Prostate gland (tissue), 2 donors: ENCODE measurements around the gene ZNF565. TPM values are rescaled to one million over a fixed set of nuclear protein-coding genes. Genes with fewer than 3 reads are reported as not detected.
"Not testable (repeated sequence)": the region's sequence is repeated elsewhere in the genome, so short reads cannot be mapped to it uniquely, and the experiment has no call there.

Experiments used
- DNase-seq: peaks from one replicate; pipeline ENCODE4 v3.0.0-alpha.2; 2019; ENCODE audit warnings: low spot score
- H3K27ac ChIP-seq, 2 donors: fragments of 200-600 bp; sonication (generic); 2 replicates each; pipeline ENCODE4 v1.5.1; 2017 to 2019
- H3K27me3 ChIP-seq: fragments of 200-600 bp; sonication (generic); replicated peaks from 2 replicates; pipeline ENCODE4 v1.5.1; 2019; ENCODE audit not compliant: insufficient read depth
- H3K36me3 ChIP-seq, 2 donors: fragments of 200-600 bp; sonication (generic); 1 replicate in 1 of 2; 2 replicates in 1 of 2; pipeline versions ENCODE4 v1.5.1 to v1.8.1; 2017 to 2019
- H3K4me1 ChIP-seq: fragments of 200-600 bp; sonication (generic); replicated peaks from 2 replicates; pipeline ENCODE4 v1.5.1; 2019
- H3K4me3 ChIP-seq, 2 donors: fragments of 200-600 bp; sonication (generic); 2 replicates each; pipeline ENCODE4 v1.5.1; 2017 to 2019
- H3K9me3 ChIP-seq: fragments of 200-600 bp; sonication (generic); 2 replicates; pipeline ENCODE4 v1.5.1; 2017
- CTCF ChIP-seq, 4 experiments: fragments of 200-600 bp in 2 of 4; fragments of 450-650 bp in 2 of 4; sonication (generic) in 2 of 4; IDR thresholded peaks; 1 replicate in 3 of 4; 2 replicates in 1 of 4; pipeline ENCODE4 v1.5.1; 2016 to 2019; ENCODE audit warnings: antibody characterized with exemption in 4 of 4, mild to moderate bottlenecking in 2 of 4, moderate library complexity in 2 of 4
- POLR2A ChIP-seq: fragments of 450-650 bp; IDR thresholded peaks from one replicate; pipeline ENCODE4 v1.6.1; 2016; ENCODE audit warnings: antibody characterized with exemption, mild to moderate bottlenecking
- POLR2AphosphoS5 ChIP-seq: sonication (generic); formaldehyde crosslinking; IDR thresholded peaks from one replicate; pipeline ENCODE4 v1.6.1; 2017; ENCODE audit warnings: antibody characterized with exemption
- WGBS: methylation state at CpG from one replicate; pipeline ENCODE4 v1.1.5; 2018; 5-methylcytosine and 5-hydroxymethylcytosine counted together
- intact Hi-C: fragments of 100-400 bp; cut with DNase I; formaldehyde crosslinking; loops from one replicate; pipeline ENCODE4 v1.14.2; 2022
- small RNA-seq, 2 donors: library from RNA; depleted of rRNA; stranded (forward); fragments of <200 nt; gene quantifications; one replicate each; pipeline ENCODE3, GENCODE V24; 2016
- total RNA-seq, 2 donors: library from RNA; depleted of rRNA; stranded (reverse); fragments of >200 nt; gene quantifications; one replicate each; pipeline ENCODE4 v1.1.0, GENCODE V29; 2016

The ZNF565 gene
- total RNA-seq, 2 donors from 2014 or later: 3.6 to 6.4 TPM

- 1% methylated on average over 55 of the region's 75 CpGs for WGBS
- Histone ChIP-seq H3K4me1 (peaks cover 12% of the 10 kb centered on the region), H3K9me3 (no peaks in the 10 kb centered on the region), H3K27ac (peak within 1 kb of the TSS; percentile 92 to 96), H3K4me3 (peak within 1 kb of the TSS; percentile 59 to 87), H3K36me3 (peaks cover 3 to 6% of the 10 kb centered on the region in 2 donors), H3K27me3 (no peaks in the 10 kb centered on the region)
- intact Hi-C loops: no loop called here
- DNase-seq: peak; percentile 97
- peak in 1 of 4 experiments; percentile 5 for TF ChIP-seq CTCF (IDR thresholded peaks at IDR 0.05)
- peak; percentile 94 for TF ChIP-seq POLR2AphosphoS5
- peak; percentile 98 for TF ChIP-seq POLR2A
Observed at GRCh38 chr19:36139473-36140303, 74.8 kb downstream of the ZNF565 start, which contains the start of gene CAPNS1. TSS of gene CAPNS1 (plus strand) at chr19:36140066. CDS start at chr19:36141012, 946 bp downstream.

GRCh38 chr19:36139120-36139472, 75.4 kb downstream of the ZNF565 start:
- Histone ChIP-seq H3K4me1 (peaks cover 12% of the 10 kb centered on the region), H3K27me3 (no peaks in the 10 kb centered on the region), H3K27ac (peak overlapping the region; percentile 92 to 96), H3K9me3 (no peaks in the 10 kb centered on the region), H3K36me3 (peaks cover 3 to 6% of the 10 kb centered on the region in 2 donors), H3K4me3 (peak overlapping the region; percentile 59 to 87)
- 63% methylated on average over 7 of the region's 7 CpGs for WGBS
- intact Hi-C loops: no loop called here
- TF ChIP-seq POLR2AphosphoS5: no peak
- no peak for TF ChIP-seq POLR2A
- no peak for TF ChIP-seq CTCF (IDR thresholded peaks at IDR 0.05)
- DNase-seq: no peak

GRCh38 chr19:36136964-36137686, 77.3 kb downstream of the ZNF565 start:
- DNase-seq: peak; percentile 86
- intact Hi-C loops: no loop called here
- H3K4me3 ChIP-seq: no peak overlapping the region

GRCh38 chr19:36134867-36135266, 79.6 kb downstream of the ZNF565 start:
- H3K9me3 ChIP-seq, DNase-seq, H3K27ac ChIP-seq, H3K4me1 ChIP-seq, intact Hi-C loops, H3K36me3 ChIP-seq, H3K4me3 ChIP-seq, H3K27me3 ChIP-seq: not testable (repeated sequence)
- WGBS: 98% methylated on average over 4 of the region's 4 CpGs

More at GRCh38 chr19:36136964-36137686, 77.3 kb downstream of the ZNF565 start:
- H3K4me1 ChIP-seq: peaks cover 12% of the 10 kb centered on the region
- H3K9me3 ChIP-seq: no peaks in the 10 kb centered on the region
- no peak for TF ChIP-seq CTCF (IDR thresholded peaks at IDR 0.05)
- TF ChIP-seq POLR2A: no peak
- peak; percentile 79 for TF ChIP-seq POLR2AphosphoS5
- no peaks in the 10 kb centered on the region for H3K36me3 ChIP-seq
- H3K27ac ChIP-seq: peak overlapping the region; percentile 69 to 76
- H3K27me3 ChIP-seq: no peaks in the 10 kb centered on the region
- 52% methylated on average over 12 of the region's 12 CpGs for WGBS

Small RNA genes lying within 50 kb of the gene (small RNA-seq; reads per million reads assigned to genes)
- 0 reads per million in 2 donors for gene RF00019

Other genes with a start within 250 kb of the ZNF565 start
- gene SDHAF1, start 219.5 kb downstream of the ZNF565 start, total RNA-seq: 10 to 100 TPM; 32.4 to 75.1 TPM
- gene SYNE4, start 205.9 kb downstream of the ZNF565 start, total RNA-seq: 10 to 100 TPM; 14.2 to 41.1 TPM
- gene ALKBH6, start 200.5 kb downstream of the ZNF565 start, total RNA-seq: 10 to 100 TPM; 42.0 to 49.0 TPM
- 10 to 100 TPM in 1 of 2 donors, 1 to 10 TPM in 1; 7.4 to 31.2 TPM for gene CLIP3, start 181.8 kb downstream of the ZNF565 start, total RNA-seq
- gene THAP8, start 160.4 kb downstream of the ZNF565 start, total RNA-seq: 10 to 100 TPM; 12.0 to 21.9 TPM
- 10 to 100 TPM in 1 of 2 donors, under 1 TPM in 1; 0.64 to 28.6 TPM for gene WDR62, start 159.8 kb downstream of the ZNF565 start, total RNA-seq
- not detected for gene OVOL3, start 103.5 kb downstream of the ZNF565 start, total RNA-seq
- gene POLR2I, start 99.8 kb downstream of the ZNF565 start, total RNA-seq: 10 to 100 TPM; 45.6 to 56.7 TPM
- 100 to 1,000 TPM; 119 to 212 TPM for gene TBCB, start 99.2 kb downstream of the ZNF565 start, total RNA-seq
- 100 to 1,000 TPM; 168 to 196 TPM for gene CAPNS1, start 74.6 kb downstream of the ZNF565 start, total RNA-seq
- 10 to 100 TPM in 1 of 2 donors, 1 to 10 TPM in 1; 6.5 to 28.8 TPM for gene COX7A1, start 62.2 kb downstream of the ZNF565 start, total RNA-seq
- gene ZNF146, start 441 bp upstream of the ZNF565 start, total RNA-seq: 10 to 100 TPM; 46.9 to 83.6 TPM
- gene ZFP14, start 164.5 kb upstream of the ZNF565 start, total RNA-seq: 1 to 10 TPM; 5.2 to 7.2 TPM
- 1 to 10 TPM; 4.3 to 6.3 TPM for gene ZFP82, start 204.0 kb upstream of the ZNF565 start, total RNA-seq